ENCODE results near the gene TMEM150B.

The TMEM150B gene

GRCh38 chr19:55275851-55276719 is 49.1 kb downstream of the TMEM150B start:
- TF ChIP-seq CTCF (IDR thresholded peaks at IDR 0.05), result no peak
- no peak overlapping the region for H3K27ac Mint-ChIP-seq
- DNase-seq, result no peak
- no peaks in the 10 kb centered on the region for H3K9me3 Mint-ChIP-seq
- peaks cover 9% of the 10 kb centered on the region for H3K36me3 Mint-ChIP-seq (ENCODE audit: low read depth)
- H3K4me3 Mint-ChIP-seq, result no peak overlapping the region
- peaks cover 20% of the 10 kb centered on the region for H3K4me1 Mint-ChIP-seq
- H3K27me3 Mint-ChIP-seq (ENCODE audit: low read depth, poor library complexity), result no peaks in the 10 kb centered on the region

- Mint-ChIP-seq H3K4me1 (peaks cover 4% of the 10 kb centered on the region), H3K36me3 (ENCODE audit: low read depth) (peaks cover 24% of the 10 kb centered on the region), H3K27ac (no peak overlapping the region), H3K4me3 (no peak overlapping the region), H3K9me3 (no peaks in the 10 kb centered on the region), H3K27me3 (ENCODE audit: low read depth, poor library complexity) (peaks cover 3% of the 10 kb centered on the region)
- TF ChIP-seq CTCF (IDR thresholded peaks at IDR 0.05), result no peak
- DNase-seq, result no peak
Measured at GRCh38 chr19:55273978-55274707, 51.0 kb downstream of the TMEM150B start.

- Mint-ChIP-seq H3K36me3 (ENCODE audit: low read depth) (peaks cover 39% of the 10 kb centered on the region), H3K4me3 (no peak overlapping the region), H3K27me3 (ENCODE audit: low read depth, poor library complexity) (peaks cover 4% of the 10 kb centered on the region), H3K27ac (no peak overlapping the region), H3K9me3 (peaks cover 7% of the 10 kb centered on the region), H3K4me1 (no peaks in the 10 kb centered on the region)
- DNase-seq, result no peak
- TF ChIP-seq CTCF (IDR thresholded peaks at IDR 0.05), result no peak
Measured at GRCh38 chr19:55272142-55272541, 53.0 kb downstream of the TMEM150B start.

GRCh38 chr19:55270172-55270942 is 54.8 kb downstream of the TMEM150B start:
- DNase-seq, result no peak

GRCh38 chr19:55269299-55269698 is 55.8 kb downstream of the TMEM150B start:
- Mint-ChIP-seq H3K27ac (peak overlapping the region; percentile 6), H3K4me1 (no peaks in the 10 kb centered on the region), H3K36me3 (ENCODE audit: low read depth) (peaks cover 50% of the 10 kb centered on the region), H3K9me3 (peaks cover 17% of the 10 kb centered on the region), H3K27me3 (ENCODE audit: low read depth, poor library complexity) (peaks cover 8% of the 10 kb centered on the region), H3K4me3 (no peak overlapping the region)
- DNase-seq, result no peak
- TF ChIP-seq CTCF (IDR thresholded peaks at IDR 0.05), result no peak

More at GRCh38 chr19:55270172-55270942, 54.8 kb downstream of the TMEM150B start:
- Mint-ChIP-seq H3K9me3 (peaks cover 17% of the 10 kb centered on the region), H3K4me1 (no peaks in the 10 kb centered on the region), H3K27ac (no peak overlapping the region), H3K36me3 (ENCODE audit: low read depth) (peaks cover 50% of the 10 kb centered on the region), H3K4me3 (no peak overlapping the region), H3K27me3 (ENCODE audit: low read depth, poor library complexity) (peaks cover 8% of the 10 kb centered on the region)
- TF ChIP-seq CTCF (IDR thresholded peaks at IDR 0.05), result no peak
